Epithelial cell of esophagus (primary cell): ENCODE measurements around the gene ACTR1A.

ENCODE experiments used
- DNase-seq: peaks from one replicate; pipeline ENCODE4 v3.0.0; 2010; ENCODE audit warnings: low read depth
- H3K4me3 ChIP-seq: 2 replicates; pipeline ENCODE4 v1.5.1; 2011; ENCODE audit warnings: mild to moderate bottlenecking, low read length, control low read depth
- TF ChIP-seq, protein P1 (sequence below): IDR thresholded peaks from 2 replicates; pipeline ENCODE4 v1.5.1; 2011; ENCODE audit warnings: low read depth, mild to moderate bottlenecking, low read length, control low read depth, inconsistent platforms; ENCODE audit not compliant: insufficient read depth; ENCODE audit errors: missing control alignments

The ACTR1A gene

DNA sequence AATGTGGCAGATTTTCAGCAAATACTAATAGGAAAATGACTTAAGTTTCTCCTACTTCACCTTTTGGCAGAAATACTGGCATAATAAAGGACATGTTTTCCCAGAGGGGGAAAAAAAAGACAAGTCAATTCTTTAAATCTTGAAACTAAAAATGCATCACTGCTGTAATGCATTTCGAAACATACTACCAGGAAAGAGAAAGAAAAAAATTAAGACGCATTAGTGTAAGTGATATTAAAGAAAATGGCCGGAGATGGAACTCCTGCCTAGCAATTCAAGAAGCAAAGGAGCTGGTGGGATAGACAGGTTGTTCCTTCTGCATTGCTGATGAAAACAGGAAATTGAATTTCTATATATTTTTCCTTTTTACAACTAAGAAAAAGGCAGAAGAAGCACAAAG lies 3.2 kb downstream of the ACTR1A start:
- DNase-seq: no peak
- no peak overlapping the region for H3K4me3 ChIP-seq
- TF ChIP-seq, protein P1, sequence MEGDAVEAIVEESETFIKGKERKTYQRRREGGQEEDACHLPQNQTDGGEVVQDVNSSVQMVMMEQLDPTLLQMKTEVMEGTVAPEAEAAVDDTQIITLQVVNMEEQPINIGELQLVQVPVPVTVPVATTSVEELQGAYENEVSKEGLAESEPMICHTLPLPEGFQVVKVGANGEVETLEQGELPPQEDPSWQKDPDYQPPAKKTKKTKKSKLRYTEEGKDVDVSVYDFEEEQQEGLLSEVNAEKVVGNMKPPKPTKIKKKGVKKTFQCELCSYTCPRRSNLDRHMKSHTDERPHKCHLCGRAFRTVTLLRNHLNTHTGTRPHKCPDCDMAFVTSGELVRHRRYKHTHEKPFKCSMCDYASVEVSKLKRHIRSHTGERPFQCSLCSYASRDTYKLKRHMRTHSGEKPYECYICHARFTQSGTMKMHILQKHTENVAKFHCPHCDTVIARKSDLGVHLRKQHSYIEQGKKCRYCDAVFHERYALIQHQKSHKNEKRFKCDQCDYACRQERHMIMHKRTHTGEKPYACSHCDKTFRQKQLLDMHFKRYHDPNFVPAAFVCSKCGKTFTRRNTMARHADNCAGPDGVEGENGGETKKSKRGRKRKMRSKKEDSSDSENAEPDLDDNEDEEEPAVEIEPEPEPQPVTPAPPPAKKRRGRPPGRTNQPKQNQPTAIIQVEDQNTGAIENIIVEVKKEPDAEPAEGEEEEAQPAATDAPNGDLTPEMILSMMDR: no peak

- no peak overlapping the region for H3K4me3 ChIP-seq
- DNase-seq: no peak
- TF ChIP-seq, protein P1: no peak
Measured at GRCh38 chr10:102497545-102497944, 5.0 kb downstream of the ACTR1A start.

DNA sequence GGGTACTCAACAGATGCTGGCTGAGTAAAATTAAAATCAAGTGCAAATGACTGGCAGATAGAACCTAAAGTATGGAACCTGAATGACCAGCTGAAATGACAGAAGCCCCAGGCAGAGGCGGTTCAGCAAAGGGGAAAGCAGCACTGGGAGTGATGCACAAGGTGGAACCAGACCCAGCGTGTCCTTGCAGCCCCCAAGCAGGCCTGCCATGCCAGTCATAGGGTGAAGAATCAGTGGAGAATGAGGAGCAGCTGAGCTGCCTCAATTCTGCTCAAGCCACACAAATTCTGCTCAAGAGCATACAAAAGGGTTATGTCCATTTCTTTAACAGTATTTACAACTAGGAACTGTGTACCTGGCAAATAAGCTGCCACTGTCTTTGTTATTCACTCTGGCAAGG lies 8.7 kb downstream of the ACTR1A start:
- DNase-seq: peak; percentile 90
- no peak overlapping the region for H3K4me3 ChIP-seq
- TF ChIP-seq, protein P1: no peak

GRCh38 chr10:102492983-102493382 lies 9.5 kb downstream of the ACTR1A start:
- peak; percentile 82 for DNase-seq
- TF ChIP-seq, protein P1: no peak
- H3K4me3 ChIP-seq: no peak overlapping the region

GRCh38 chr10:102492344-102492939 lies 10.1 kb downstream of the ACTR1A start:
- TF ChIP-seq, protein P1: no peak
- no peak overlapping the region for H3K4me3 ChIP-seq
- DNase-seq: no peak

- TF ChIP-seq, protein P1: no peak
- H3K4me3 ChIP-seq: no peak overlapping the region
- DNase-seq: no peak
Measured at GRCh38 chr10:102491136-102491535, 11.4 kb downstream of the ACTR1A start.

DNA sequence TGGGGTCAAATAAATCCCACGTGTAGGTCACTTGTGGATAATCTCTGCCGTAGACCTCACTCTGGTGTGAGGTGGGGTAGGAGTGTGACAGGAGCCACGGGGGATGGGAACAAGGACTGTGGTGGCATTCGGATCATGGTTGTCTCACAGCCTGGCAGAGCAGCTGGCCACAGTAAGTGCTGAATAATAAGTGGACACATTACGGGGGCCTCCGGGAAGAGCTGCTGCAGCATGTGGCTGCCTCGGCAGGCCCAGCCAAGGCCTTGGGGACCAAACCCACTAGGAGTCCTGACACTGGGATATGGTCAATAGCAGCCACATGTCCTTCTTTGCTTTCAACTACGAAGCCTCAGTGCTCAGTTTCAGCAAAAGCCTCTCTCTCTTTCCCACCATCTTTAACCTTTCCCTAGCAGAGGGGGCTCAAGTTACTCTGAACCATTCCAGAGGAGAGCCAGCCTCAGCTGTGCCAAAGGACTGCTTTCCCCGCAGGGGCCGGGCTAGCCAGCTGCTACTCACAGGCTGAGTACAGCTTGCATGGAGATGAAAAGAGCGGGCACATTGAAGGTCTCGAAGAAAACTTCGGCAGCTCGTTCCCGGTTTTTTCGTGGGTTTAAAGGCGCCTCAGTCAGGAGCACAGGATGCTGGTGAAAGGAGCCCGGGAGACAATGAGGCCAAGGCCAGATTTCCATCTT lies 17.3 kb downstream of the ACTR1A start:
- DNase-seq: no peak
- TF ChIP-seq, protein P1: no peak
- no peak overlapping the region for H3K4me3 ChIP-seq
